Sigmoid colon (tissue), 7 donors: ENCODE data around the gene CDKN2AIPNL. TPM values are rescaled to one million over a fixed set of nuclear protein-coding genes. Genes with fewer than 3 reads are reported as not detected.

Experiments
- DNase-seq: peaks from one replicate; pipeline ENCODE4 v3.0.0-alpha.2; 2019
- H3K27ac ChIP-seq, 4 donors: fragments of 200-600 bp; sonication (generic); one replicate each; pipeline ENCODE4 v1.5.1; 2016 to 2019; ENCODE audit warnings: mild to moderate bottlenecking in 1 of 4
- H3K27me3 ChIP-seq, 3 donors: fragments of 200-600 bp; sonication (generic); one replicate each; pipeline ENCODE4 v1.5.1; 2019; ENCODE audit warnings: mild to moderate bottlenecking in 1 of 3
- H3K36me3 ChIP-seq, 4 donors: fragments of 200-600 bp; sonication (generic); one replicate each; pipeline ENCODE4 v1.5.1; 2016 to 2019
- H3K4me1 ChIP-seq, 4 donors: fragments of 200-600 bp; sonication (generic); one replicate each; pipeline ENCODE4 v1.5.1; 2017 to 2019
- H3K4me3 ChIP-seq, 4 donors: fragments of 200-600 bp; sonication (generic); one replicate each; pipeline ENCODE4 v1.5.1; 2017 to 2019; ENCODE audit warnings: mild to moderate bottlenecking in 2 of 4, moderate library complexity in 1 of 4
- H3K9me3 ChIP-seq, 4 donors: fragments of 200-600 bp in 3 of 4; sonication (generic) in 3 of 4; one replicate each; pipeline versions ENCODE4 v1.5.1 to v1.6.1; 2013 to 2019
- CTCF ChIP-seq, 4 experiments: fragments of 450-650 bp in 3 of 4; fragments of 200-600 bp in 1 of 4; IDR thresholded peaks; one replicate each; pipeline ENCODE4 v1.5.1; 2016 to 2019; ENCODE audit warnings: antibody characterized with exemption in 4 of 4, mild to moderate bottlenecking in 3 of 4, moderate library complexity in 2 of 4
- EP300 ChIP-seq, 4 donors: sonication (generic); formaldehyde crosslinking; IDR thresholded peaks; one replicate each; pipeline ENCODE4 v1.6.1; 2017; ENCODE audit warnings: antibody characterized with exemption in 4 of 4
- POLR2A ChIP-seq, 2 donors: fragments of 450-650 bp; IDR thresholded peaks; one replicate each; pipeline ENCODE4 v1.6.1; 2016; ENCODE audit warnings: antibody characterized with exemption in 2 of 2, mild to moderate bottlenecking in 2 of 2, moderate library complexity in 2 of 2
- POLR2AphosphoS5 ChIP-seq, 4 donors: sonication (generic); formaldehyde crosslinking; IDR thresholded peaks; one replicate each; pipeline ENCODE4 v1.6.1; 2017; ENCODE audit warnings: antibody characterized with exemption in 4 of 4
- WGBS, 2 donors: extraction: QIAGEN DNeasy Blood & Tissue Kit; methylation state at CpG; one replicate each; pipeline ENCODE4 v1.1.7; 2013; 5-methylcytosine and 5-hydroxymethylcytosine counted together
- intact Hi-C: fragments of 100-400 bp; cut with DNase I; formaldehyde crosslinking; loops from one replicate; pipeline ENCODE4 v1.15.1; 2023
- polyA plus RNA-seq, 3 donors: library from polyadenylated mRNA; stranded (reverse); fragments of 200-250 nt; gene quantifications; one replicate each; pipeline ENCODE4 v1.2.3, GENCODE V29; 2013
- total RNA-seq, 4 donors: library from RNA; depleted of rRNA; stranded (reverse); fragments of >200 nt; gene quantifications; one replicate each; pipeline ENCODE4 v1.1.0, GENCODE V29; 2016
- donor health status: healthy with polysubstance abuse.
- donor health status: Bipolar disorder and iron deficiency.
- donor health status: healthy.

CDKN2AIPNL gene
- total and polyA plus RNA-seq, 7 donors = 18.9 to 42.5 (median 22.5) TPM

- H3K36me3 ChIP-seq = no peaks in the 10 kb centered on the region
- intact Hi-C loops = no loop called here
- peaks cover 0 to 14% (median 12%) of the 10 kb centered on the region in 4 donors for H3K4me1 ChIP-seq
- WGBS, 2 donors = 84 to 85% methylated on average over 4 of the region's 4 CpGs
- DNase-seq = no peak
- H3K4me3 ChIP-seq = no peak overlapping the region
- no peak overlapping the region for H3K27ac ChIP-seq
- H3K9me3 ChIP-seq = no peaks in the 10 kb centered on the region
- TF ChIP-seq POLR2AphosphoS5 (IDR thresholded peaks at IDR 0.05) = no peak
- TF ChIP-seq EP300 (IDR thresholded peaks at IDR 0.05) = no peak
- no peak for TF ChIP-seq POLR2A (IDR thresholded peaks at IDR 0.05)
- TF ChIP-seq CTCF (IDR thresholded peaks at IDR 0.05) = no peak
- H3K27me3 ChIP-seq = no peaks in the 10 kb centered on the region
These were observed 20.5 kb upstream of the CDKN2AIPNL start for GRCh38 chr5:134432174-134432573.

GRCh38 chr5:134430001-134430569, 18.4 kb upstream of the CDKN2AIPNL start:
- H3K36me3 ChIP-seq = no peaks in the 10 kb centered on the region
- DNase-seq = no peak
- H3K9me3 ChIP-seq = no peaks in the 10 kb centered on the region
- H3K27ac ChIP-seq = no peak overlapping the region
- 72 to 77% methylated on average over 5 of the region's 5 CpGs for WGBS, 2 donors
- H3K4me1 ChIP-seq = no peaks in the 10 kb centered on the region
- no peak overlapping the region for H3K4me3 ChIP-seq
- intact Hi-C loops = no loop called here
- H3K27me3 ChIP-seq = no peaks in the 10 kb centered on the region
- TF ChIP-seq CTCF (IDR thresholded peaks at IDR 0.05) = no peak
- TF ChIP-seq POLR2AphosphoS5 (IDR thresholded peaks at IDR 0.05) = no peak
- TF ChIP-seq POLR2A (IDR thresholded peaks at IDR 0.05) = no peak
- TF ChIP-seq EP300 (IDR thresholded peaks at IDR 0.05) = no peak

GRCh38 chr5:134427540-134428041, 15.9 kb upstream of the CDKN2AIPNL start:
- H3K36me3 ChIP-seq = no peaks in the 10 kb centered on the region
- H3K27ac ChIP-seq = no peak overlapping the region
- H3K4me1 ChIP-seq = no peaks in the 10 kb centered on the region
- 78 to 90% methylated on average over 9 of the region's 9 CpGs for WGBS, 2 donors
- no peak for DNase-seq
- intact Hi-C loops = no loop called here
- H3K9me3 ChIP-seq = no peaks in the 10 kb centered on the region
- H3K4me3 ChIP-seq = no peak overlapping the region
- no peak for TF ChIP-seq CTCF (IDR thresholded peaks at IDR 0.05)
- no peak for TF ChIP-seq POLR2AphosphoS5 (IDR thresholded peaks at IDR 0.05)
- TF ChIP-seq EP300 (IDR thresholded peaks at IDR 0.05) = no peak
- no peak for TF ChIP-seq POLR2A (IDR thresholded peaks at IDR 0.05)
- no peaks in the 10 kb centered on the region for H3K27me3 ChIP-seq

GRCh38 chr5:134426361-134426760, 14.7 kb upstream of the CDKN2AIPNL start:
- no peaks in the 10 kb centered on the region for H3K9me3 ChIP-seq
- H3K27ac ChIP-seq = no peak overlapping the region
- DNase-seq = no peak
- H3K27me3 ChIP-seq = no peaks in the 10 kb centered on the region
- 67 to 84% methylated on average over 7 of the region's 7 CpGs for WGBS, 2 donors
- no peak for TF ChIP-seq POLR2AphosphoS5 (IDR thresholded peaks at IDR 0.05)
- no peak for TF ChIP-seq EP300 (IDR thresholded peaks at IDR 0.05)
- TF ChIP-seq POLR2A (IDR thresholded peaks at IDR 0.05) = no peak
- no peak for TF ChIP-seq CTCF (IDR thresholded peaks at IDR 0.05)
- no peaks in the 10 kb centered on the region for H3K36me3 ChIP-seq
- intact Hi-C loops = no loop called here
- no peaks in the 10 kb centered on the region for H3K4me1 ChIP-seq
- no peak overlapping the region for H3K4me3 ChIP-seq

- WGBS, 2 donors = 69 to 87% methylated on average over 2 of the region's 2 CpGs
- Histone ChIP-seq H3K27ac (no peak overlapping the region), H3K9me3 (peaks cover 0 to 7% (median 0%) of the 10 kb centered on the region in 4 donors), H3K4me1 (no peaks in the 10 kb centered on the region), H3K4me3 (no peak overlapping the region), H3K36me3 (no peaks in the 10 kb centered on the region), H3K27me3 (no peaks in the 10 kb centered on the region)
- no peak for DNase-seq
- intact Hi-C loops = no loop called here
- TF ChIP-seq POLR2AphosphoS5 (IDR thresholded peaks at IDR 0.05) (no peak), CTCF (IDR thresholded peaks at IDR 0.05) (no peak), EP300 (IDR thresholded peaks at IDR 0.05) (no peak), POLR2A (IDR thresholded peaks at IDR 0.05) (no peak)
These were observed 11.7 kb upstream of the CDKN2AIPNL start for GRCh38 chr5:134423376-134423775.
